H1 (cell line): ENCODE results near the gene MORF4L1. TPM values are rescaled to one million over a fixed set of nuclear protein-coding genes. Genes with fewer than 3 reads are reported as not detected.

Experiments
- CTCF ChIA-PET: fragments of 300-600 bp; sonication (Branson Sonifier 250); formaldehyde crosslinking; loops from one replicate; lab custom pipeline; 2021; ENCODE audit not compliant: partially characterized antibody; lab: Charles Lee
- POLR2A ChIA-PET: fragments of 300-600 bp; sonication (Branson Sonifier 250); formaldehyde crosslinking; loops from one replicate; lab custom pipeline; 2021; ENCODE audit warnings: inconsistent platforms; ENCODE audit not compliant: partially characterized antibody; lab: Charles Lee
- DNase-seq, 2 experiments: peaks; one replicate each; pipeline versions ENCODE4 v3.0.0 to v3.0.0-alpha.2; 2010 to 2022; ENCODE audit warnings: low spot score in 2 of 2, low read depth in 1 of 2, mixed read lengths in 1 of 2
- FAIRE-seq: peaks from 2 replicates; lab custom pipeline; 2011; peaks lifted over from hg19 to GRCh38; lab: Jason Lieb, UNC
- H2AFZ ChIP-seq: 2 replicates; pipeline ENCODE4 v1.8.1; 2012; ENCODE audit warnings: low read length, inconsistent platforms
- H2AK5ac ChIP-seq: 2 replicates; pipeline ENCODE4 v1.6.1; 2013; ENCODE audit warnings: low read depth, low read length
- H2BK120ac ChIP-seq: replicated peaks from 2 replicates; pipeline ENCODE3; 2013; ENCODE audit warnings: low read depth, low read length, inconsistent platforms
- H2BK12ac ChIP-seq: 2 replicates; pipeline ENCODE4 v1.6.1; 2013; ENCODE audit warnings: low read depth, low read length
- H2BK15ac ChIP-seq: 2 replicates; pipeline ENCODE4 v1.6.1; 2013; ENCODE audit warnings: low read length
- H2BK20ac ChIP-seq: 2 replicates; pipeline ENCODE4 v1.6.1; 2013; ENCODE audit warnings: low read length
- H2BK5ac ChIP-seq: 2 replicates; pipeline ENCODE4 v1.6.1; 2013; ENCODE audit warnings: low read depth, low read length
- H3K14ac ChIP-seq: 2 replicates; pipeline ENCODE4 v1.6.1; 2013; ENCODE audit warnings: inconsistent platforms; ENCODE audit not compliant: insufficient read length
- H3K18ac ChIP-seq: 2 replicates; pipeline ENCODE4 v1.6.1; 2013; ENCODE audit warnings: low read length; ENCODE audit errors: extremely low read depth
- H3K23ac ChIP-seq: 2 replicates; pipeline ENCODE4 v1.6.1; 2013; ENCODE audit warnings: inconsistent platforms; ENCODE audit not compliant: insufficient read length
- H3K23me2 ChIP-seq: 2 replicates; pipeline ENCODE4 v1.6.1; 2013; ENCODE audit warnings: low read depth, low read length
- H3K27ac ChIP-seq: 2 replicates; pipeline ENCODE4 v1.6.1; 2011; ENCODE audit warnings: low read depth, low read length, inconsistent platforms
- H3K27me3 ChIP-seq, 4 experiments: replicated peaks in 1 of 4; 1 replicate in 1 of 4; 2 replicates in 3 of 4; pipeline versions ENCODE4 v1.6.1 to v1.8.1; 2011 to 2013; ENCODE audit warnings: low read length in 3 of 4, mild to moderate bottlenecking in 3 of 4, inconsistent platforms in 2 of 4, mixed read lengths in 2 of 4, moderate library complexity in 1 of 4; ENCODE audit not compliant: control insufficient read depth in 3 of 4, insufficient read depth in 3 of 4; ENCODE audit errors: extremely low read depth in 1 of 4
- H3K36me3 ChIP-seq, 4 experiments: 2 replicates each; pipeline versions ENCODE4 v1.6.1 to v1.8.1; 2011 to 2013; ENCODE audit warnings: mild to moderate bottlenecking in 4 of 4, low read length in 3 of 4, moderate library complexity in 2 of 4, control low read depth in 1 of 4, inconsistent platforms in 1 of 4; ENCODE audit not compliant: insufficient read depth in 4 of 4, control insufficient read depth in 2 of 4
- H3K4ac ChIP-seq: replicated peaks from 2 replicates; pipeline ENCODE3; 2013; ENCODE audit warnings: low read length, low read depth, mixed read lengths, inconsistent platforms; ENCODE audit not compliant: insufficient read length
- H3K4me1 ChIP-seq, 4 experiments: replicated peaks in 1 of 4; 1 replicate in 1 of 4; 2 replicates in 3 of 4; pipeline versions ENCODE4 v1.6.1 to v1.8.1; 2011 to 2013; ENCODE audit warnings: low read length in 3 of 4, inconsistent platforms in 2 of 4, mixed read lengths in 1 of 4; ENCODE audit not compliant: insufficient read depth in 4 of 4, control insufficient read depth in 3 of 4
- H3K4me2 ChIP-seq, 2 experiments: 2 replicates each; pipeline versions ENCODE4 v1.6.1 to v1.8.1; 2011 to 2013; ENCODE audit warnings: low read depth in 2 of 2, low read length in 2 of 2, control low read depth in 1 of 2, inconsistent platforms in 1 of 2, mild to moderate bottlenecking in 1 of 2; ENCODE audit not compliant: insufficient read depth in 1 of 2
- H3K4me3 ChIP-seq, 4 experiments: fragments of 200-600, 300-600 bp in 1 of 4; sonication (generic), shearing (Covaris generic), sonication (Bioruptor Twin) in 1 of 4; 2 replicates each; pipeline versions ENCODE4 v1.5.1 to v1.8.1; 2011 to 2016; ENCODE audit warnings: low read length in 4 of 4, low read depth in 3 of 4, control low read depth in 2 of 4, inconsistent platforms in 2 of 4, mild to moderate bottlenecking in 2 of 4, mixed read lengths in 1 of 4, moderate library complexity in 1 of 4; ENCODE audit not compliant: insufficient read depth in 2 of 4; ENCODE audit errors: extremely low read depth in 1 of 4
- H3K56ac ChIP-seq: replicated peaks from 2 replicates; pipeline ENCODE3; 2013; ENCODE audit warnings: low read depth, mild to moderate bottlenecking, mixed read lengths, low read length, inconsistent platforms; ENCODE audit not compliant: insufficient read length
- H3K79me1 ChIP-seq: 2 replicates; pipeline ENCODE4 v1.6.1; 2013; ENCODE audit warnings: low read depth, low read length, control low read depth
- H3K79me2 ChIP-seq, 2 experiments: 2 replicates each; pipeline versions ENCODE4 v1.6.1 to v1.8.1; 2012 to 2013; ENCODE audit warnings: low read length in 2 of 2, mild to moderate bottlenecking in 2 of 2, inconsistent platforms in 1 of 2; ENCODE audit not compliant: insufficient read depth in 2 of 2, control insufficient read depth in 1 of 2
- H3K9ac ChIP-seq, 4 experiments: replicated peaks in 1 of 4; 1 replicate in 1 of 4; 2 replicates in 3 of 4; pipeline versions ENCODE4 v1.6.1 to v1.8.1; 2011 to 2013; ENCODE audit warnings: low read depth in 3 of 4, low read length in 3 of 4, control low read depth in 2 of 4, mild to moderate bottlenecking in 2 of 4, moderate library complexity in 2 of 4, inconsistent platforms in 1 of 4; ENCODE audit errors: extremely low read depth in 1 of 4
- H3K9me3 ChIP-seq, 2 experiments: 2 replicates each; pipeline versions ENCODE4 v1.6.1 to v1.8.1; 2012 to 2013; ENCODE audit warnings: mild to moderate bottlenecking in 2 of 2, moderate library complexity in 2 of 2, control low read depth in 1 of 2, inconsistent platforms in 1 of 2, low read depth in 1 of 2, low read length in 1 of 2, mixed read lengths in 1 of 2; ENCODE audit not compliant: insufficient read depth in 2 of 2
- H4K20me1 ChIP-seq, 2 experiments: replicated peaks in 1 of 2; 2 replicates each; pipeline versions ENCODE3 to v1.8.1; 2011 to 2013; ENCODE audit warnings: inconsistent platforms in 2 of 2, low read length in 2 of 2, mild to moderate bottlenecking in 1 of 2; ENCODE audit not compliant: insufficient read depth in 2 of 2, control insufficient read depth in 1 of 2
- H4K5ac ChIP-seq: 2 replicates; pipeline ENCODE4 v1.6.1; 2013; ENCODE audit warnings: low read length, low read depth, mixed read lengths, inconsistent platforms; ENCODE audit not compliant: insufficient read length
- H4K8ac ChIP-seq: 2 replicates; pipeline ENCODE4 v1.8.0; 2013; ENCODE audit warnings: mild to moderate bottlenecking, moderate library complexity, low read length, inconsistent platforms; ENCODE audit not compliant: insufficient read depth; ENCODE audit errors: extremely low read depth
- H4K91ac ChIP-seq: replicated peaks from 2 replicates; pipeline ENCODE3; 2013; ENCODE audit warnings: low read length, mixed read lengths, inconsistent platforms; ENCODE audit not compliant: insufficient read length
- BCL11A ChIP-seq, 2 experiments: IDR thresholded peaks; one replicate each; pipeline ENCODE4 v1.6.1; 2011; ENCODE audit warnings: low read depth in 2 of 2, low read length in 2 of 2, mild to moderate bottlenecking in 2 of 2
- CEBPB ChIP-seq: IDR thresholded peaks from 2 replicates; pipeline ENCODE4 v1.6.1; 2012; ENCODE audit warnings: low read depth, low read length
- HDAC6 ChIP-seq: IDR thresholded peaks from one replicate; pipeline ENCODE4 v1.7.1; 2012; ENCODE audit warnings: low read depth, mild to moderate bottlenecking, inconsistent platforms, low read length, moderate library complexity
- PHF8 ChIP-seq: fragments of 200-600 bp; sonication (generic); conservative IDR thresholded peaks from 2 replicates; pipeline ENCODE4 v1.7.1; 2012; ENCODE audit warnings: low read depth, mild to moderate bottlenecking, inconsistent platforms, low read length, moderate library complexity
- RFX5 ChIP-seq: IDR thresholded peaks from 2 replicates; pipeline ENCODE4 v1.6.1; 2011; ENCODE audit warnings: low read depth, low read length, improper control_type of control experiment, borderline replicate concordance
- SP1 ChIP-seq: IDR thresholded peaks from 2 replicates; pipeline ENCODE4 v1.6.1; 2011; ENCODE audit warnings: low read depth, low read length
- SRF ChIP-seq: IDR thresholded peaks from 2 replicates; pipeline ENCODE4 v1.6.1; 2011; ENCODE audit warnings: mild to moderate bottlenecking, low read depth, low read length, moderate library complexity
- TAF7 ChIP-seq: optimal IDR thresholded peaks from 2 replicates; pipeline ENCODE3; 2011; ENCODE audit warnings: low read depth, mild to moderate bottlenecking, inconsistent platforms, low read length, moderate library complexity, borderline replicate concordance
- TCF12 ChIP-seq: IDR thresholded peaks from 2 replicates; pipeline ENCODE4 v1.6.1; 2011; ENCODE audit warnings: low read depth, mild to moderate bottlenecking, low read length
- WGBS, 2 experiments: shearing (Covaris generic) in 1 of 2; methylation state at CpG; one replicate each; pipeline versions ENCODE4 v1.1.6 to v1.1.7; 2013 to 2015; ENCODE audit warnings: low lambda C conversion rate in 2 of 2, mixed read lengths in 2 of 2, inconsistent platforms in 1 of 2, low coverage in 1 of 2, missing lambda C conversion rate in 1 of 2; ENCODE audit not compliant: insufficient replicate concordance in 2 of 2, insufficient coverage in 1 of 2, insufficient read length in 1 of 2; ENCODE audit errors: extremely low coverage in 1 of 2, missing lambda C conversion rate in 1 of 2; 5-methylcytosine and 5-hydroxymethylcytosine counted together
- polyA plus RNA-seq, 7 experiments: library from polyadenylated mRNA; depleted of rRNA in 3 of 7; stranded (reverse) in 5 of 7; unstranded in 2 of 7; fragments of >200 nt in 5 of 7; fragments of 200-250 nt in 2 of 7; gene quantifications; 1 replicate in 5 of 7; 2 replicates in 1 of 7; 4 replicates in 1 of 7; pipeline versions ENCODE4 v1.2.1 to v1.2.3, GENCODE V29; 2011 to 2013; ENCODE audit warnings: missing spikeins in 2 of 7, mixed read lengths in 2 of 7
- total RNA-seq: library from RNA; stranded (reverse); fragmentation: NEBNext Ultra II Directional; extraction: Animal tissue kit (Norgen Biotek cat#: 25700); gene quantifications from 2 replicates; pipeline ENCODE4 v1.2.1, GENCODE V29; 2021

Gene MORF4L1
- total and polyA plus RNA-seq, 2 of the 8 experiments (the other 6 are each of a cell fraction or from before 2014, with no cell fraction given) = 260 to 533 TPM

DNA sequence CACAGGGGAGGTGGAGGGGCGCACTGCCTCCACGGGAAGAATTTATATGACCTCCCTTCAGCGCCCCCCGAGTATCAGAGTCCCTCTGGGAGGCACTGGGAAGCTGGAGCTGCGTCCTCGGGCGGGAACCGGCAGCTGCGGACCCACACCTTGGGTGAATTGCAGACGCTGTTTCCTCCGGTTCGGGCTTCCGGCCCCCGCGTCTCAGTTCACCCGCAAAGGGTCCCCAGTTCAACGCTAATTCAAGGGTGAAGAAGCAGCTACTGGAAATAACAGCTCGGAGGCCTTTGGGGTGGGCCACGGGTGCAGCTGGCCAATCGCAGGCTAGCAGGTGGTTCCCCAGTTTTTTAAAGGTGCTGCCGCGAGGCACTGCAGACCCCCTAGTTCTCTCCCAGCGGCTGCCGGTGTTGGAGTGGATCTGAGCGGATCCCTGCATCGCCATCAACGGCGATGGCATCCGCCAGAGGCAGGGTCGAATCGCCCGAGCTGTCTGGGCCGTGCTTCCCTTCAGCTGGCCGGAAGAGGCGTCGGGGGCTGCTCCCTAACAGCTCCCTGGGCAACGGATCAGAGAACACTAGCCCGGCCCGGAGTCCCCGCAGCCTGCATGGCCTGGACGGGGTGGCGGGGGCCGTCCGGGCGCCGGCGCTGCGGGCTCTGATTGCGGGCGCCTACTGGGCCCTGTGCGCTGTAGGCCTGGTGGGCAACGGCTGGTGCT, 42.0 kb upstream of the MORF4L1 start:
- ChIA-PET POLR2A (interaction anchor here (0.8 to 0.9 kb wide), 3 partner anchors 10 to 49 kb away, joined by 3 read pairs; partner anchors contain the start of gene ADAMTS7), CTCF (interaction anchor here (1.0 to 4.1 kb wide), 4 partner anchors 13 to 43 kb away, joined by 3 to 19 read pairs (median 8); no protein-coding TSS in a partner anchor)
- H3K14ac ChIP-seq = no peak overlapping the region
- no peak overlapping the region for H2AK5ac ChIP-seq
- H4K20me1 ChIP-seq = peaks cover 0 to 1% of the 10 kb centered on the region in 2 experiments
- no peaks in the 10 kb centered on the region for H3K23me2 ChIP-seq
- H2BK15ac ChIP-seq = no peak overlapping the region
- no peaks in the 10 kb centered on the region for H3K79me2 ChIP-seq
- FAIRE-seq (no peak), DNase-seq (peak in 1 of 2 experiments; percentile 49)
- no peak overlapping the region for H3K4me2 ChIP-seq
- H3K9me3 ChIP-seq = no peaks in the 10 kb centered on the region
- no peak overlapping the region for H2BK120ac ChIP-seq
- H2BK20ac ChIP-seq = no peak overlapping the region
- H3K36me3 ChIP-seq = no peaks in the 10 kb centered on the region
- H3K27ac ChIP-seq = no peak overlapping the region
- WGBS, 2 experiments = 78% methylated on average over 48 of the region's 52 CpGs; no CpG with 5 or more reads in 1 of the 2 experiments
- no peak overlapping the region for H3K56ac ChIP-seq
- no peak overlapping the region for H3K18ac ChIP-seq
- no peaks in the 10 kb centered on the region for H3K27me3 ChIP-seq
- no peak overlapping the region for H2AFZ ChIP-seq
- H3K4me3 ChIP-seq = no peak overlapping the region
- H3K9ac ChIP-seq = no peak overlapping the region
- no peak overlapping the region for H3K23ac ChIP-seq
- TF ChIP-seq TCF12 = no peak
- TF ChIP-seq SRF = no peak
- TF ChIP-seq SP1 = no peak
- no peak for TF ChIP-seq CEBPB
- TF ChIP-seq RFX5 = no peak
- no peak for TF ChIP-seq PHF8
- no peak for TF ChIP-seq BCL11A (IDR thresholded peaks at IDR 0.05; ENCODE audit: low read depth in 2 of 2, low read length in 2 of 2)
- no peak for TF ChIP-seq TAF7
- TF ChIP-seq HDAC6 = no peak
- H3K4me1 ChIP-seq = no peaks in the 10 kb centered on the region
- H2BK12ac ChIP-seq = 0 out of 2 replicates have a peak overlapping the region, but pooled peaks have one; percentile 50
- no peak overlapping the region for H4K91ac ChIP-seq
- no peaks in the 10 kb centered on the region for H3K79me1 ChIP-seq
- H3K4ac ChIP-seq = no peak overlapping the region
- peak overlapping the region; percentile 84; the same call in 1 of the 2 replicates for H4K8ac ChIP-seq
- no peak overlapping the region for H4K5ac ChIP-seq
- no peak overlapping the region for H2BK5ac ChIP-seq
